ENCODE measurements around the gene RPS6KA2. TPM values are rescaled to one million over a fixed set of nuclear protein-coding genes. Genes with fewer than 3 reads are reported as not detected.

The RPS6KA2 gene
- total RNA-seq, 4 donors from 2014 or later, result 11.8 to 66.0 (median 19.2) TPM

- intact Hi-C loops (cut with DNase I), result no loop called here
- WGBS, 2 donors, result 82 to 96% methylated on average over 7 to 13 of the region's 13 CpGs
These were observed 178.6 kb downstream of the RPS6KA2 start for GRCh38 chr6:166448432-166448831.

GRCh38 chr6:166446567-166447065 is 180.4 kb downstream of the RPS6KA2 start:
- H3K27ac ChIP-seq, result no peak overlapping the region
- no peaks in the 10 kb centered on the region for H3K27me3 ChIP-seq
- H3K9me3 ChIP-seq, result no peaks in the 10 kb centered on the region
- 88 to 91% methylated on average over 7 to 9 of the region's 11 CpGs for WGBS, 2 donors
- TF ChIP-seq CTCF (IDR thresholded peaks at IDR 0.05) (no peak), POLR2A (IDR thresholded peaks at IDR 0.05) (no peak)
- intact Hi-C loops (cut with DNase I), result no loop called here
- no peak for DNase-seq
- no peaks in the 10 kb centered on the region for H3K4me1 ChIP-seq
- peaks cover 0 to 59% (median 0%) of the 10 kb centered on the region in 3 donors for H3K36me3 ChIP-seq
- no peak overlapping the region for H3K4me3 ChIP-seq

More at GRCh38 chr6:166448432-166448831, 178.6 kb downstream of the RPS6KA2 start:
- no peaks in the 10 kb centered on the region for H3K9me3 ChIP-seq
- no peak overlapping the region for H3K27ac ChIP-seq
- H3K4me3 ChIP-seq, result no peak overlapping the region
- no peak for DNase-seq
- no peaks in the 10 kb centered on the region for H3K4me1 ChIP-seq
- H3K27me3 ChIP-seq, result no peaks in the 10 kb centered on the region
- no peak for TF ChIP-seq CTCF (IDR thresholded peaks at IDR 0.05)
- no peak for TF ChIP-seq POLR2A (IDR thresholded peaks at IDR 0.05)
- H3K36me3 ChIP-seq, result peaks cover 0 to 54% (median 0%) of the 10 kb centered on the region in 3 donors

- no peak for DNase-seq
- intact Hi-C loops (cut with DNase I), result no loop called here
- Histone ChIP-seq H3K4me3 (no peak overlapping the region), H3K27ac (no peak overlapping the region), H3K9me3 (no peaks in the 10 kb centered on the region), H3K36me3 (peaks cover 0 to 63% (median 0%) of the 10 kb centered on the region in 3 donors), H3K27me3 (no peaks in the 10 kb centered on the region), H3K4me1 (no peaks in the 10 kb centered on the region)
- 72 to 82% methylated on average over 13 of the region's 13 CpGs for WGBS, 2 donors
- TF ChIP-seq POLR2A (IDR thresholded peaks at IDR 0.05) (no peak), CTCF (IDR thresholded peaks at IDR 0.05) (no peak)
These were observed 180.9 kb downstream of the RPS6KA2 start for GRCh38 chr6:166446146-166446545.

GRCh38 chr6:166444446-166444845 is 182.6 kb downstream of the RPS6KA2 start:
- WGBS, 2 donors, result 90 to 94% methylated on average over 11 to 14 of the region's 15 CpGs
- no peak overlapping the region for H3K27ac ChIP-seq
- no peaks in the 10 kb centered on the region for H3K9me3 ChIP-seq
- intact Hi-C loops (cut with DNase I), result no loop called here
- H3K4me3 ChIP-seq, result no peak overlapping the region
- no peaks in the 10 kb centered on the region for H3K27me3 ChIP-seq
- no peak for DNase-seq
- H3K4me1 ChIP-seq, result no peaks in the 10 kb centered on the region
- H3K36me3 ChIP-seq, result peaks cover 0 to 68% (median 0%) of the 10 kb centered on the region in 3 donors
- TF ChIP-seq POLR2A (IDR thresholded peaks at IDR 0.05), result no peak

GRCh38 chr6:166443166-166443565 is 183.9 kb downstream of the RPS6KA2 start:
- 78 to 82% methylated on average over 8 of the region's 8 CpGs for WGBS, 2 donors
- H3K9me3 ChIP-seq, result no peaks in the 10 kb centered on the region
- TF ChIP-seq CTCF (IDR thresholded peaks at IDR 0.05) (no peak), POLR2A (IDR thresholded peaks at IDR 0.05) (no peak)
- no peaks in the 10 kb centered on the region for H3K27me3 ChIP-seq
- no peak overlapping the region for H3K27ac ChIP-seq
- peaks cover 0 to 60% (median 0%) of the 10 kb centered on the region in 3 donors for H3K36me3 ChIP-seq
- intact Hi-C loops (cut with DNase I), result no loop called here
- no peak overlapping the region for H3K4me3 ChIP-seq
- DNase-seq, result no peak
- no peaks in the 10 kb centered on the region for H3K4me1 ChIP-seq
